IMR-90 (cell line): ENCODE measurements around the gene TMEM14B. TPM values are rescaled to one million over a fixed set of nuclear protein-coding genes. Genes with fewer than 3 reads are reported as not detected.
A peak's percentile ranks its signal among the peaks of the same experiment; 100 is the strongest.

Source experiments
- ATAC-seq: fragments of 200-7000 bp; cut with Tn5 transposase; 2 replicates; pipeline ENCODE4 v1.9.1; 2020; ENCODE audit warnings: low read depth, mild to moderate bottlenecking, moderate library complexity
- BruUV-seq: library from RNA; stranded (reverse); fragments of 400-500 nt; replicated peaks from 2 replicates; lab custom pipeline; 2021; lab: Mats Ljungman, UMichigan
- CTCF ChIA-PET: fragments of 300-600 bp; formaldehyde crosslinking; extraction: SDS; loops from one replicate; lab custom pipeline; 2021; ENCODE audit warnings: antibody characterized with exemption; lab: Yijun Ruan, JAX
- POLR2A ChIA-PET: fragments of 300-600 bp; sonication (Branson Sonifier 250); formaldehyde crosslinking; loops from one replicate; lab custom pipeline; 2022; ENCODE audit warnings: antibody characterized with exemption; ENCODE audit not compliant: unreplicated experiment; lab: Charles Lee
- DNase-seq: peaks from one replicate; pipeline ENCODE4 v3.0.0; 2013
- H2AFZ ChIP-seq: replicated peaks from 2 replicates; pipeline ENCODE3; 2013; ENCODE audit warnings: low read length, mild to moderate bottlenecking; ENCODE audit not compliant: poor library complexity
- H2AK5ac ChIP-seq: 2 replicates; pipeline ENCODE4 v1.6.1; 2013; ENCODE audit warnings: low read depth, low read length, inconsistent platforms
- H2AK9ac ChIP-seq: replicated peaks from 2 replicates; pipeline ENCODE3; 2013; ENCODE audit warnings: mild to moderate bottlenecking, low read depth, low read length, moderate library complexity; ENCODE audit not compliant: poor library complexity
- H2BK120ac ChIP-seq: 2 replicates; pipeline ENCODE4 v1.6.1; 2013; ENCODE audit warnings: low read depth, low read length, inconsistent platforms
- H2BK15ac ChIP-seq: 3 replicates; pipeline ENCODE4 v1.6.1; 2013; ENCODE audit warnings: low read depth, low read length, inconsistent platforms
- H2BK20ac ChIP-seq: 2 replicates; pipeline ENCODE4 v1.6.1; 2013; ENCODE audit warnings: low read depth, mild to moderate bottlenecking, inconsistent platforms, low read length, moderate library complexity
- H2BK5ac ChIP-seq: 2 replicates; pipeline ENCODE4 v1.6.1; 2013; ENCODE audit warnings: mild to moderate bottlenecking, low read depth, low read length, inconsistent platforms; ENCODE audit not compliant: poor library complexity, severe bottlenecking
- H3K14ac ChIP-seq: replicated peaks from 2 replicates; pipeline ENCODE4 v1.6.1; 2013; ENCODE audit warnings: low read depth, low read length, inconsistent platforms
- H3K18ac ChIP-seq: 2 replicates; pipeline ENCODE4 v1.6.1; 2013; ENCODE audit warnings: low read depth, low read length, control low read depth
- H3K23ac ChIP-seq: 2 replicates; pipeline ENCODE4 v1.6.1; 2013; ENCODE audit warnings: low read depth, low read length, inconsistent platforms
- H3K27ac ChIP-seq: 2 replicates; pipeline ENCODE4 v1.5.1; 2013; ENCODE audit warnings: mild to moderate bottlenecking, control low read depth, low read length; ENCODE audit not compliant: insufficient read depth
- H3K27me3 ChIP-seq: 2 replicates; pipeline ENCODE4 v1.6.1; 2013; ENCODE audit warnings: low read length; ENCODE audit not compliant: control insufficient read depth, insufficient read depth
- H3K36me3 ChIP-seq: 2 replicates; pipeline ENCODE4 v1.6.1; 2013; ENCODE audit warnings: low read length, mixed read lengths; ENCODE audit not compliant: control insufficient read depth, insufficient read depth
- H3K4ac ChIP-seq: 2 replicates; pipeline ENCODE4 v1.6.1; 2013; ENCODE audit warnings: low read depth, low read length, inconsistent platforms
- H3K4me1 ChIP-seq: 2 replicates; pipeline ENCODE4 v1.6.1; 2013; ENCODE audit warnings: low read length, mixed read lengths; ENCODE audit not compliant: control insufficient read depth, insufficient read depth
- H3K4me2 ChIP-seq: 2 replicates; pipeline ENCODE4 v1.6.1; 2013; ENCODE audit warnings: low read depth, mild to moderate bottlenecking, control low read depth, low read length, moderate library complexity
- H3K4me3 ChIP-seq: 2 replicates; pipeline ENCODE4 v1.5.1; 2013; ENCODE audit warnings: low read depth, mild to moderate bottlenecking, control low read depth, low read length, moderate library complexity; ENCODE audit not compliant: insufficient read depth
- H3K56ac ChIP-seq: 2 replicates; pipeline ENCODE4 v1.6.1; 2013; ENCODE audit warnings: low read length, inconsistent platforms; ENCODE audit not compliant: insufficient read depth; ENCODE audit errors: extremely low read depth
- H3K79me1 ChIP-seq, 2 experiments: 2 replicates each; pipeline ENCODE4 v1.6.1; 2013; ENCODE audit warnings: low read length in 2 of 2, inconsistent platforms in 1 of 2, low read depth in 1 of 2
- H3K9ac ChIP-seq: 2 replicates; pipeline ENCODE4 v1.6.1; 2013; ENCODE audit warnings: low read depth, low read length, control low read depth
- H3K9me1 ChIP-seq: 2 replicates; pipeline ENCODE4 v1.6.1; 2013; ENCODE audit warnings: low read length, inconsistent platforms; ENCODE audit not compliant: insufficient read depth
- H3K9me3 ChIP-seq: 2 replicates; pipeline ENCODE4 v1.6.1; 2013; ENCODE audit warnings: low read length; ENCODE audit not compliant: control insufficient read depth, insufficient read depth
- H4K20me1 ChIP-seq: 2 replicates; pipeline ENCODE4 v1.6.1; 2013; ENCODE audit warnings: low read length, inconsistent platforms; ENCODE audit not compliant: insufficient read depth
- H4K5ac ChIP-seq: 2 replicates; pipeline ENCODE4 v1.6.1; 2013; ENCODE audit warnings: mild to moderate bottlenecking, low read depth, low read length, control low read depth
- H4K8ac ChIP-seq, 2 experiments: 2 replicates each; pipeline ENCODE4 v1.6.1; 2013; ENCODE audit warnings: low read depth in 2 of 2, low read length in 2 of 2, control low read depth in 1 of 2, inconsistent platforms in 1 of 2
- H4K91ac ChIP-seq: 2 replicates; pipeline ENCODE4 v1.6.1; 2013; ENCODE audit warnings: low read depth, low read length, inconsistent platforms; ENCODE audit not compliant: insufficient read depth
- BHLHE40 ChIP-seq: fragments of 150-350 bp; IDR thresholded peaks from 2 replicates; pipeline ENCODE4 v1.6.1; 2016; ENCODE audit warnings: mild to moderate bottlenecking, low read depth, low read length
- CEBPB ChIP-seq: IDR thresholded peaks from 2 replicates; pipeline ENCODE4 v1.6.1; 2012; ENCODE audit warnings: low read depth, low read length, improper control_type of control experiment
- CHD1 ChIP-seq: IDR thresholded peaks from 2 replicates; pipeline ENCODE4 v1.6.1; 2012; ENCODE audit warnings: low read depth, low read length, improper control_type of control experiment
- FOS ChIP-seq: fragments of 150-350 bp; IDR thresholded peaks from 2 replicates; pipeline ENCODE4 v1.6.1; 2016; ENCODE audit warnings: low read depth, low read length
- MAFK ChIP-seq: IDR thresholded peaks from 2 replicates; pipeline ENCODE4 v1.6.1; 2012; ENCODE audit warnings: low read depth, low read length, improper control_type of control experiment
- MAZ ChIP-seq: IDR thresholded peaks from 2 replicates; pipeline ENCODE4 v1.6.1; 2012; ENCODE audit warnings: low read depth, mild to moderate bottlenecking, low read length, improper control_type of control experiment, moderate library complexity, borderline replicate concordance
- NFE2L2 ChIP-seq: fragments of 150-350 bp; IDR thresholded peaks from 2 replicates; pipeline ENCODE4 v1.6.1; 2016; ENCODE audit warnings: low read depth, mild to moderate bottlenecking, low read length
- POLR2A ChIP-seq: IDR thresholded peaks from 2 replicates; pipeline ENCODE4 v1.6.1; 2012; ENCODE audit warnings: mild to moderate bottlenecking, low read depth, low read length
- RAD21 ChIP-seq: IDR thresholded peaks from 2 replicates; pipeline ENCODE4 v1.6.1; 2012; ENCODE audit warnings: low read length, improper control_type of control experiment
- RCOR1 ChIP-seq: IDR thresholded peaks from 2 replicates; pipeline ENCODE4 v1.6.1; 2012; ENCODE audit warnings: mild to moderate bottlenecking, low read length, improper control_type of control experiment; ENCODE audit not compliant: insufficient replicate concordance
- RFX5 ChIP-seq: IDR thresholded peaks from 2 replicates; pipeline ENCODE4 v1.8.0; 2012; ENCODE audit warnings: low read depth, mild to moderate bottlenecking, low read length, moderate library complexity
- SMC3 ChIP-seq: fragments of 150-350 bp; IDR thresholded peaks from 2 replicates; pipeline ENCODE4 v1.6.1; 2016; ENCODE audit warnings: low read depth, mild to moderate bottlenecking, antibody characterized with exemption, low read length, moderate library complexity
- WGBS, 2 experiments: methylation state at CpG; one replicate each; pipeline versions ENCODE4 v1.1.5 to v1.1.7; 2013; ENCODE audit warnings: missing lambda C conversion rate in 2 of 2; ENCODE audit not compliant: insufficient read length in 1 of 2; ENCODE audit errors: extremely low coverage in 2 of 2; 5-methylcytosine and 5-hydroxymethylcytosine counted together
- dilution Hi-C: fragments of 300-500 bp; cut with HindIII; formaldehyde crosslinking; loops from one replicate; pipeline ENCODE4 v1.14.3; 2018; ENCODE audit warnings: low sequenced_read_pairs; ENCODE audit not compliant: unreplicated experiment
- in situ Hi-C: fragments of 300-500 bp; cut with MboI; formaldehyde crosslinking; loops from 3 replicates; pipeline ENCODE4 v1.14.3; 2019; ENCODE audit warnings: low sequenced_read_pairs, inconsistent platforms, mixed read lengths
- intact Hi-C: fragments of 100-400 bp; cut with micrococcal nuclease; formaldehyde crosslinking; loops from 2 replicates; pipeline ENCODE4 v1.10.0; 2022
- polyA plus RNA-seq, 3 experiments: library from polyadenylated mRNA; depleted of rRNA; stranded (reverse); fragments of >200 nt; gene quantifications; 2 replicates each; pipeline ENCODE4 v1.2.3, GENCODE V29; 2012; ENCODE audit warnings: low replicate concordance in 1 of 3
- total RNA-seq: library from RNA; depleted of rRNA; stranded (reverse); fragments of >200 nt; gene quantifications from 2 replicates; pipeline ENCODE4 v1.2.3, GENCODE V29; 2012
- TF ChIP-seq, protein P1 (sequence below): fragments of 150-350 bp; IDR thresholded peaks from 2 replicates; pipeline ENCODE4 v1.6.1; 2016; ENCODE audit warnings: low read depth, mild to moderate bottlenecking, low read length, moderate library complexity, borderline replicate concordance
- TF ChIP-seq, protein P2 (sequence below): fragments of 150-350 bp; IDR thresholded peaks from 2 replicates; pipeline ENCODE4 v1.6.1; 2017; ENCODE audit warnings: mild to moderate bottlenecking, antibody characterized with exemption, low read length, low read depth

The TMEM14B gene
- total and polyA plus RNA-seq, 2 of the 4 experiments (the other 2 are of a cell fraction), result 66.5 to 81.4 TPM

DNA sequence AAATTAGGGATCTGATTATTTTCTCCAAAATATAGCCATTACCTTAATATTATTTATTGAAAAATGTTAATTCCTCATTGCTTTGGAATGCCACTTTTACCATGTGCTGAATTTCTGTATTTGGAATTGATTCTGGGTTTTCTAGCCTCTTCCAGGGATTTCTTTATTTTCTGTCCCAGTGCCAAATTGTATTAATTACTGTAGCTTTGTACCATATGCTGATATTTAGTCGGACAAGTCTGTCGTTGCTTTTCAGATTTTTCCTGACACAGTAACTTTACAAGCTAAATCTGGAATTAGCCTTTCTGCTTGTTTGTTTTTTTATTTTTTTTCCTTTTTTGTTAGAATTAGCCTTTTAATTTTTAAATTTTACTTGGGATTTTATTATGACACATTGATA lies 10.9 kb upstream of the TMEM14B start:
- Histone ChIP-seq H3K23ac (no peak overlapping the region), H2AFZ (no peak overlapping the region), H4K8ac (no peak overlapping the region), H3K79me1 (peaks cover 11 to 25% of the 10 kb centered on the region in 2 experiments), H3K4me1 (peaks cover 3% of the 10 kb centered on the region; the same call in 1 of the 2 replicates), H3K9ac (no peak overlapping the region), H4K5ac (no peak overlapping the region), H3K27ac (no peak overlapping the region), H2BK120ac (no peak overlapping the region), H2AK5ac (no peak overlapping the region), H2AK9ac (no peak overlapping the region), H3K4me3 (no peak overlapping the region), H3K56ac (no peak overlapping the region), H2BK5ac (peak overlapping the region; percentile 72), H3K4me2 (no peak overlapping the region), H4K20me1 (no peaks in the 10 kb centered on the region), H3K18ac (no peak overlapping the region; the same call in 1 of the 2 replicates), H4K91ac (no peak overlapping the region), H3K9me3 (no peaks in the 10 kb centered on the region), H3K27me3 (no peaks in the 10 kb centered on the region), H2BK15ac (no peak overlapping the region), H3K9me1 (no peaks in the 10 kb centered on the region; the same call in 1 of the 2 replicates), H2BK20ac (no peak overlapping the region), H3K4ac (no peak overlapping the region), H3K14ac (no peak overlapping the region), H3K36me3 (peaks cover 16% of the 10 kb centered on the region)
- ATAC-seq (no peak), DNase-seq (no peak)
- CTCF ChIA-PET, result interaction anchor here (1.0 kb wide), 1 partner anchor 9 kb away, joined by 4 read pairs; no protein-coding TSS in a partner anchor
- intact Hi-C loops (loop anchor here (5.0 kb wide), 1 partner anchor 1609 kb away; no protein-coding TSS in a partner anchor), dilution Hi-C loops (no loop called here), in situ Hi-C loops (loop anchor here (25.0 kb wide), 1 partner anchor 1249 kb away; no protein-coding TSS in a partner anchor)
- POLR2A ChIA-PET, result no interaction called here
- no CpG with 5 or more reads among the region's 2 CpGs for WGBS, 2 experiments
- no TSS peak for BruUV-seq
- TF ChIP-seq MAFK (no peak), CHD1 (no peak), NFE2L2 (no peak), BHLHE40 (no peak), RAD21 (no peak), CEBPB (no peak), RCOR1 (no peak), RFX5 (no peak), POLR2A (no peak), SMC3 (no peak), MAZ (no peak), FOS (no peak)
- TF ChIP-seq, protein P1, sequence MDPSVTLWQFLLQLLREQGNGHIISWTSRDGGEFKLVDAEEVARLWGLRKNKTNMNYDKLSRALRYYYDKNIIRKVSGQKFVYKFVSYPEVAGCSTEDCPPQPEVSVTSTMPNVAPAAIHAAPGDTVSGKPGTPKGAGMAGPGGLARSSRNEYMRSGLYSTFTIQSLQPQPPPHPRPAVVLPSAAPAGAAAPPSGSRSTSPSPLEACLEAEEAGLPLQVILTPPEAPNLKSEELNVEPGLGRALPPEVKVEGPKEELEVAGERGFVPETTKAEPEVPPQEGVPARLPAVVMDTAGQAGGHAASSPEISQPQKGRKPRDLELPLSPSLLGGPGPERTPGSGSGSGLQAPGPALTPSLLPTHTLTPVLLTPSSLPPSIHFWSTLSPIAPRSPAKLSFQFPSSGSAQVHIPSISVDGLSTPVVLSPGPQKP, result no peak
- TF ChIP-seq, protein P2, sequence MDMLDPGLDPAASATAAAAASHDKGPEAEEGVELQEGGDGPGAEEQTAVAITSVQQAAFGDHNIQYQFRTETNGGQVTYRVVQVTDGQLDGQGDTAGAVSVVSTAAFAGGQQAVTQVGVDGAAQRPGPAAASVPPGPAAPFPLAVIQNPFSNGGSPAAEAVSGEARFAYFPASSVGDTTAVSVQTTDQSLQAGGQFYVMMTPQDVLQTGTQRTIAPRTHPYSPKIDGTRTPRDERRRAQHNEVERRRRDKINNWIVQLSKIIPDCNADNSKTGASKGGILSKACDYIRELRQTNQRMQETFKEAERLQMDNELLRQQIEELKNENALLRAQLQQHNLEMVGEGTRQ, result no peak
